Activated CD4-positive, CD25-positive, alpha-beta regulatory T cell (primary cell): ENCODE results near the gene MYOM1.
"Not testable (repeated sequence)": the region's sequence is repeated elsewhere in the genome, so short reads cannot be mapped to it uniquely, and the experiment has no call there.

Source experiments
- DNase-seq, 4 experiments: peaks; one replicate each; lab custom pipeline; 2025; lab: John Stamatoyannopoulos, UW

Gene MYOM1

GRCh38 chr18:3218819-3219218, 949 bp downstream of the MYOM1 start:
- DNase-seq: no peak

GRCh38 chr18:3217948-3218647, 1.7 kb downstream of the MYOM1 start:
- DNase-seq: no peak

GRCh38 chr18:3216987-3217386, 2.8 kb downstream of the MYOM1 start:
- DNase-seq: no peak

- DNase-seq: no peak
Observed at GRCh38 chr18:3214855-3215637, 4.7 kb downstream of the MYOM1 start.

- DNase-seq: no peak
Observed at GRCh38 chr18:3213300-3214059, 6.3 kb downstream of the MYOM1 start.

GRCh38 chr18:3212657-3213056, 7.1 kb downstream of the MYOM1 start:
- DNase-seq: no peak

GRCh38 chr18:3211236-3211992, 8.4 kb downstream of the MYOM1 start:
- no peak for DNase-seq

- DNase-seq: no peak
Observed at GRCh38 chr18:3209859-3210569, 9.8 kb downstream of the MYOM1 start.

GRCh38 chr18:3207565-3207964, 12.2 kb downstream of the MYOM1 start:
- no peak for DNase-seq

- DNase-seq: no peak
Observed at GRCh38 chr18:3205239-3205638, 14.5 kb downstream of the MYOM1 start.

GRCh38 chr18:3199942-3200645, 19.7 kb downstream of the MYOM1 start:
- DNase-seq: no peak

- DNase-seq: not testable (repeated sequence)
Observed at GRCh38 chr18:3198260-3198860, 21.4 kb downstream of the MYOM1 start.

GRCh38 chr18:3194947-3195612, 24.7 kb downstream of the MYOM1 start:
- no peak for DNase-seq

- DNase-seq: no peak
Observed at GRCh38 chr18:3193331-3193730, 26.4 kb downstream of the MYOM1 start.

GRCh38 chr18:3192752-3193151, 27.0 kb downstream of the MYOM1 start:
- no peak for DNase-seq

- no peak for DNase-seq
Observed at GRCh38 chr18:3192286-3192685, 27.5 kb downstream of the MYOM1 start.

GRCh38 chr18:3190610-3191009, 29.2 kb downstream of the MYOM1 start:
- DNase-seq: no peak

GRCh38 chr18:3189884-3190283, 29.9 kb downstream of the MYOM1 start:
- DNase-seq: no peak
